Chondrocyte (in vitro differentiated cells): ENCODE results near the gene CAP2. TPM values are rescaled to one million over a fixed set of nuclear protein-coding genes. Genes with fewer than 3 reads are reported as not detected.
"Not testable (repeated sequence)": the region's sequence is repeated elsewhere in the genome, so short reads cannot be mapped to it uniquely, and the experiment has no call there.

Source experiments
- DNase-seq: peaks from one replicate; pipeline ENCODE4 v3.0.0; 2021; ENCODE audit warnings: mixed read lengths, low spot score
- H3K27ac Mint-ChIP-seq: one replicate; pipeline ENCODE4 v1.8.0; 2021; ENCODE audit warnings: mild to moderate bottlenecking, moderate library complexity, mixed read lengths; ENCODE audit not compliant: unreplicated experiment
- H3K27me3 Mint-ChIP-seq: 2 replicates; pipeline ENCODE4 v1.8.0; 2021; ENCODE audit warnings: low read depth, mixed read lengths
- H3K36me3 Mint-ChIP-seq: 2 replicates; pipeline ENCODE4 v1.8.0; 2021; ENCODE audit warnings: low read depth, mixed read lengths
- H3K4me1 Mint-ChIP-seq: 2 replicates; pipeline ENCODE4 v1.8.0; 2021; ENCODE audit warnings: low read depth, mild to moderate bottlenecking, mixed read lengths
- H3K4me3 Mint-ChIP-seq: one replicate; pipeline ENCODE4 v1.8.0; 2021; ENCODE audit warnings: mild to moderate bottlenecking, moderate library complexity, mixed read lengths; ENCODE audit not compliant: unreplicated experiment
- H3K9me3 Mint-ChIP-seq: 2 replicates; pipeline ENCODE4 v1.8.0; 2021; ENCODE audit warnings: low read depth, mixed read lengths
- total RNA-seq: library from RNA; stranded (reverse); gene quantifications from 3 replicates; pipeline ENCODE4 v1.2.1, GENCODE V29; 2021
- TF ChIP-seq, protein P1 (sequence below): fragments of 200-600 bp; sonication (generic); IDR thresholded peaks from 2 replicates; pipeline ENCODE4 v1.5.0; 2021; ENCODE audit warnings: antibody characterized with exemption, mild to moderate bottlenecking, moderate library complexity

CAP2 gene
- total RNA-seq, 1 donor from 2014 or later = 90.4 TPM

DNA sequence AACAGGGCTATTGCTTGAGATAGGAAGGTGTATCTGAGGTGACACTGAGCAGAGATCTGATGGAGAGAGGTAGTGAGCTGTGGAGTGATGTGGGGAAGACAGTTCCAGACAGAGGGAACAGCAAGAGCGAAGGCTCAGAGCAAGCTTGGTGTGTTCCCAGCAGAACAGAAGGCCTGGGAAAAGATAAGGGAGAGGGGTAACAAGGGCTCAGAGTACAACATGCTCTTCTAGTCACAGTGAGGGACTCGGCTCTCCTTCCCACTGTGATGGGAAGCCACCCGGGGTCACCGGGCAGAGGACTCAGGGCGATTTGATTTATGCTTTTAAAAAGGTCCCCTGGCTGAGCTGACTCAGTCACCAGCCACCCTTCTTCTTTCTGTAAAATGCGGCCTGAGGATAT lies 33.7 kb downstream of the CAP2 start:
- TF ChIP-seq, protein P1, sequence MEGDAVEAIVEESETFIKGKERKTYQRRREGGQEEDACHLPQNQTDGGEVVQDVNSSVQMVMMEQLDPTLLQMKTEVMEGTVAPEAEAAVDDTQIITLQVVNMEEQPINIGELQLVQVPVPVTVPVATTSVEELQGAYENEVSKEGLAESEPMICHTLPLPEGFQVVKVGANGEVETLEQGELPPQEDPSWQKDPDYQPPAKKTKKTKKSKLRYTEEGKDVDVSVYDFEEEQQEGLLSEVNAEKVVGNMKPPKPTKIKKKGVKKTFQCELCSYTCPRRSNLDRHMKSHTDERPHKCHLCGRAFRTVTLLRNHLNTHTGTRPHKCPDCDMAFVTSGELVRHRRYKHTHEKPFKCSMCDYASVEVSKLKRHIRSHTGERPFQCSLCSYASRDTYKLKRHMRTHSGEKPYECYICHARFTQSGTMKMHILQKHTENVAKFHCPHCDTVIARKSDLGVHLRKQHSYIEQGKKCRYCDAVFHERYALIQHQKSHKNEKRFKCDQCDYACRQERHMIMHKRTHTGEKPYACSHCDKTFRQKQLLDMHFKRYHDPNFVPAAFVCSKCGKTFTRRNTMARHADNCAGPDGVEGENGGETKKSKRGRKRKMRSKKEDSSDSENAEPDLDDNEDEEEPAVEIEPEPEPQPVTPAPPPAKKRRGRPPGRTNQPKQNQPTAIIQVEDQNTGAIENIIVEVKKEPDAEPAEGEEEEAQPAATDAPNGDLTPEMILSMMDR = no peak
- DNase-seq = no peak
- Mint-ChIP-seq H3K9me3 (no peaks in the 10 kb centered on the region), H3K27me3 (no peaks in the 10 kb centered on the region), H3K27ac (no peak overlapping the region), H3K4me1 (peaks cover 31% of the 10 kb centered on the region), H3K4me3 (no peak overlapping the region), H3K36me3 (peaks cover 27% of the 10 kb centered on the region)

DNA sequence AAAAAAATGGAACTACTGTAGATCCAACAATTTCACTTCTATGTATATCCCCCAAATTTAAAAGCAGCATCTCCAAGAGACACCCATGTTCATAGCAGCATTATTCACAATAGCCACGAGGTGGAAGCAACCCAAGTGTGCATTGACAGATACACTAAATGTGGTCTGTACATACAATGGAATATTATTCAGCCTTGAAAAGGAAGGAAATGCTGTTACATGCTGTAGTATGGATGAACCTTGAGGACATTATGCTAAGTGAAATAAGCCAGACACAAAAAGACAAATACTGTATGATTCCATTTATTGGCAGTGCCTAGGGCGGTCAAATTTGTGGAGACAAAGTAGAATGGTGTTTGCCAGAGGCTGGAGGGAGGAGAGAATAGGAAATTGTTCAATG lies 34.2 kb downstream of the CAP2 start:
- Mint-ChIP-seq H3K9me3 (no peaks in the 10 kb centered on the region), H3K4me1 (peaks cover 37% of the 10 kb centered on the region), H3K27me3 (no peaks in the 10 kb centered on the region), H3K4me3 (no peak overlapping the region), H3K36me3 (peaks cover 27% of the 10 kb centered on the region), H3K27ac (no peak overlapping the region)
- DNase-seq = no peak
- TF ChIP-seq, protein P1 = no peak

DNA sequence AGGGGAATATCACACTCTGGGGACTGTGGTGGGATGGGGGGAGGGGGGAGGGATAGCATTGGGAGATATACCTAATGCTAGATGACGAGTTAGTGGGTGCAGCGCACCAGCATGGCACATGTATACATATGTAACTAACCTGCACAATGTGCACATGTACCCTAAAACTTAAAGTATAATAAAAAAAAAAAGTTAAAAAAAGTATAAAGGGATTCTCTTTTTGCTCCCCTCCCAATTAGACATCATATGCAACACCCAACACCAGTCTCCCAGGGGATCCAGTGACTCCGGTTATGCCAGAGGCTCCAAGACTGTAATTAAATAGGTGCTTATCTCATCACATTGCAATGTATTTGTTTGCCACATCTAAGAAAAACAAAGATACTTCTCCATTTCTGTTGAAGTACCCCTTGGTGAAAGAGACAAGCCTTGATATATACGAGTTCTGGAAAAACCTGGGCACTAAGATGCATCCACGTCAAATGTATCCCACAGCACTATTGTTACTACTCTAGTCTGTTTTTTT lies 35.3 kb downstream of the CAP2 start:
- H3K9me3 Mint-ChIP-seq, DNase-seq, H3K27me3 Mint-ChIP-seq, H3K4me3 Mint-ChIP-seq, H3K27ac Mint-ChIP-seq: not testable (repeated sequence)
- Mint-ChIP-seq H3K4me1 (peaks cover 33% of the 10 kb centered on the region), H3K36me3 (peaks cover 33% of the 10 kb centered on the region)

DNA sequence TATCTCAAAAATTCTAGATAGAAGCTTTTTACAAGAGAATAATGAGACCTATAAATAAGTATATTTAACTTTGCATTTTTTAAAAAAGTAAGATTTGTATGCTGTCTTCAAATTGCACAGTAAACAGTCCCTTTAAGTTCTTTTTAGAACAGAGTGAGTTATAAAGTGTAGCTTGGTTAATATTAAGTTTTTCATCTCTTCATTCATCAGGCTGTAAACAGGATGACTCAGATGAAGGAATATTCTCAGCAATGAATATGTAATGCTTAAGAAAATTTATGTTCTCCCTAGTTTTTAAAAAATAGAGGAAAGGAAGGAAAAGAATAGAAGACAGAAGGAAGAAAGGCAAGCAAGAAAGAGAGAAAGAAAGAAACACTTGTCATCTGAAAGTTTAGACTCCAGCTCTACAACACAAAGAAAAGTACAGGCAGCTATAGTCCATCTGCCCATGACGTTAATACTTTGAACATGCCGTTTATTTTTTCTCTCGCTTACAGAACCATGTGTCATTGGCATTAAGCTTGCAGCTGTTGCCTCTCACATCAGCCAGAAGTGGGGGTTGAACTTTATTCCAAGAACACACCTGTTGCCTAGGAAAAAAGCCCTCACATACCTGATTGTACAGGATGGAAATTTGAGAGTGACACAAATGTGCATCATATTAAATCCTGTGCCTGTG lies 36.1 kb downstream of the CAP2 start:
- peaks cover 31% of the 10 kb centered on the region for H3K4me1 Mint-ChIP-seq
- no peaks in the 10 kb centered on the region for H3K27me3 Mint-ChIP-seq
- H3K4me3 Mint-ChIP-seq = no peak overlapping the region
- no peak for DNase-seq
- TF ChIP-seq, protein P1 = no peak
- peaks cover 35% of the 10 kb centered on the region for H3K36me3 Mint-ChIP-seq
- H3K9me3 Mint-ChIP-seq = no peaks in the 10 kb centered on the region
- H3K27ac Mint-ChIP-seq = peak overlapping the region; percentile 3

DNA sequence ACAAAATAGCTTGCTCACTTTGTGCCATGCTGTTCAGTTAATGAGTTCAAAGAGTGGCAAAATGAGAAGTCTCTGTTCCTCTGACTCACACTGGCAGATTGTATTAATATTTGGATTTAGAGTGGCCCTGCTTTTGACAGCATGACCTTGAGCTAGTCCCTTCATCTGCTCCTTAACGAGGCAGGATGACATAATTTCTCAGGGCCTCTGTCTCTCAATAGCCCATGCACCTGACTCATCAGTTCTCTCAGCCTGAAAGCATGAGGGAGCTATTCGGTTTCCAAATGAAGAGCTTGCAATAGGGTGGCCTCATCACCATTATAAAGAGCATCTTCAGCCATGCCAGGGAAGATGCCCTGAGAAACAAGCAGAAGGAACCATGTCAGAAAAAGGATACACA lies 38.2 kb downstream of the CAP2 start:
- Mint-ChIP-seq H3K4me1 (peaks cover 30% of the 10 kb centered on the region), H3K27me3 (no peaks in the 10 kb centered on the region), H3K4me3 (no peak overlapping the region), H3K27ac (no peak overlapping the region), H3K36me3 (peaks cover 30% of the 10 kb centered on the region), H3K9me3 (no peaks in the 10 kb centered on the region)
- TF ChIP-seq, protein P1 = no peak
- no peak for DNase-seq

DNA sequence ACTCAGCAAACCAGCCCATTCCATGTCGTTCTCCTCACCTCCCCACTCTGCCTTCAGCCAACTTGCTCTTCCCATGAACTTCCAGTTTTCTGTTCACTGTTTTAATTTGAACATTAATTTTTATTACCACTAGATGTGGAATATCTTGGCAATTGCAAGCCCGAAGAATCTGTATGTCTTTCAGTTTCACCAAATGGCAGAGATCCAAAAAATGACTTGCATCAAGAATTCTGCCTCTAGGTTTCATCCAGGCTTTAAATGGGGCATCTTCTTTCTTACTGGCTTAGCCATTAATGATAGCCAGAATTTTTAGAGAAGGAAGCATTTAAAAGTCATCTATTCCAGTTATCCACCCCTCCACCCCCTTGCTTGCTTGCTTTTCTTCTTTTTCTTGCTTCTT lies 39.0 kb downstream of the CAP2 start:
- Mint-ChIP-seq H3K36me3 (peaks cover 26% of the 10 kb centered on the region), H3K4me1 (peaks cover 30% of the 10 kb centered on the region), H3K9me3 (no peaks in the 10 kb centered on the region), H3K27ac (peak overlapping the region; percentile 22), H3K27me3 (no peaks in the 10 kb centered on the region), H3K4me3 (no peak overlapping the region)
- TF ChIP-seq, protein P1 = no peak
- DNase-seq = no peak
